GM18508 (cell line): ENCODE data around the gene LAMB4.
A peak's percentile ranks its signal among the peaks of the same experiment; 100 is the strongest.

ENCODE experiments used
- ATAC-seq: cut with Tn5 transposase; IDR thresholded peaks from one replicate; pipeline ENCODE4 v1.9.1; 2021; ENCODE audit warnings: moderate number of reproducible peaks; ENCODE audit not compliant: insufficient read depth, unreplicated experiment

Gene LAMB4

DNA sequence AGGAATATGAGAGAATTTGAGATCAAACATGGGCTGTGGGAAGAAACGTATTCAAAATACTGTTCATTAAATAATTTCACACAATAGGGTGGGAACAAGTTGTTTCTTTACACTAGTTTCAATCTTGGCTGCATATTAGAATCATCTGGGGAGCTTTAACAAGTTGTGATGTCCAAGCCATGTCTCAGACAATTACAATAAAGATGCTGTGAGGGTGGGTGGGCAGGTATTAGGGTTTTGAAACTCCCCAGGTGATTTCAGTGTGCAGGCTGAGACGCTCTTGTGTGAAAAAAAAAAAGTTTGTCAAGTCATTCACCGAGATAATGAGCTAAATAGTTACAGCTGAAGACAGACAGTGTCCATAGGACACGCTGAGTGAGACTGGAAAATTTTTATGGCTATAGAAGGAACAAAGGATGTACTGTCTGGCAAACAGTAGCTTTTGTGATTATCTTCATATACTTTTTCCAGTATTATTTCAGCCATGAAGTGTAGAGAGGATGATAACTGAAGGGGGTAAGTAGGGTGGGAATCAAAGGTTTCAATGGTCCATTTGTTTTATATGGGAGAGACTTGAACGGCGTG, 12.6 kb upstream of the LAMB4 start:
- no peak for ATAC-seq

DNA sequence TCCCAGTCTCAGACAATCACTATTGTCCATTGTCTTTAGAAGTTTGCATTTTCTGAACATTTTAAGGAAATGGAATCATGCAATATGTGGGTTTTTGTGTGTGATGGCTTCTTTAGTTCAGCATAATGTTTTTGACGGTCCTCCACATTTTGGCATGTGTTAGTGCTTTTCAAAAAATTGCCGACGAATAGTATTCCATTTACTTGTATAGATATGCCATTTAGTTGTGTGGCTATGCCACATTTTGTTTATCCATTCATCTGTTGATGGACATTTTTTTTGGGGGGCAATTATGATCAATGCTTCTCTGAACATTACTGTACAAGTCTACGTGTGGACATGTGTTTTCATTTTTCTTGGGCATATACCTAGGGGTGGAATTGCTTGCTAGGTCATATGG, 12.0 kb upstream of the LAMB4 start:
- no peak for ATAC-seq

DNA sequence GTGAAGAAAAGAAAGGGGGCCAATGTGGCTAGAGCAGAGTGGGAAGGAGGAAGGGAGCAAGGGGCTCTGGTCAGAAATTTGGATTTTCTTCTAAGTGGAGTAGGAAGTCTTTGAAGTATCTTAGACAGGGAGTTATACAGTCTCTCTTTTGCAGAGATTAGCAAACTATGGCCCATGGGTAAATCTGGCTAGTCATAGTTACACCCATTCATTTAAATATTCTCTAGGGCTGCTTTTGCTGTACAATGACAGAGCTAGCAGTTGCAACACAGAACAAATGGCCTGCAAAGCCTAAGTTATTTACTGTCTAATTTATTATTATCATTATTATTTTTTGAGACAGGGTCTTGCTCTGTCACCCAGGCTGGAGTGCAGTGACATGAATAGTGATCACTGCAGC, 10.5 kb upstream of the LAMB4 start:
- no peak for ATAC-seq

DNA sequence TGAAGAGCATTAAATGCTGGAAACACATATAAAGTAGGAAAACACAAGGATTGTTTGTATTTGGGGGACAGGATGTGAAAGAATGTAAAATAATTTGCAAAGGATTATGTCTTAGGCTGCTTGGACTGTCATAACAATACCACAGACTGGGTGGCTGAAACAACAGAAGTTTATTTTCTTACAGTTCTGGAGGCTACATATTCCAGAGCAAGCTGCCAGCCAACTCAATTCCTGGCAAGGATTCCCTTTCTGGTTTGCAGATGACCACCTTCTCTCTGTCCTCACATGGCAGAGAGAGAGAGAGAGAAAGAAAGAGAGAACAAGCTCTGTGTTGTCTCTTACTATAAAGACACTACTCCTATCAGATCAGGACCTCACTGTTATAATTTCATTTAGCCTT, 8.8 kb upstream of the LAMB4 start:
- no peak for ATAC-seq

DNA sequence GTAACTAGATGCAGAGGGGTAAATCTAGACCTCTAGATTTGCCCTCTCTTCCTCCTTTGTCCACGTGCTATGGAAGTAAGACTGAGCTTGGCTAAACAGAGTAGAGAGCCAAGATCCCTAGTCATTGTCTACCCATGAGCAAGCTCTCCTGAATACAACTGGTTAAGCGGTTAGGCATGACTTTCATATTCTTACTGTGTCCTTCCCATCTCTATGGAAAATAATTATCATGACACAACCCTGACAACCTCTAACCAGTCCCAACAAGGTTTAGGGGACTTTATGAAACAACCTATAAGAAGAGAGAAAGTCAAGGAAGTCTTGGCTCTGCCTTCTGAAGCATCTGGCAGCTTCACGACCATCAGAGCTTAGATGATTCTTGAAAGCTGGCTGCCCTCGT, 7.8 kb upstream of the LAMB4 start:
- no peak for ATAC-seq

DNA sequence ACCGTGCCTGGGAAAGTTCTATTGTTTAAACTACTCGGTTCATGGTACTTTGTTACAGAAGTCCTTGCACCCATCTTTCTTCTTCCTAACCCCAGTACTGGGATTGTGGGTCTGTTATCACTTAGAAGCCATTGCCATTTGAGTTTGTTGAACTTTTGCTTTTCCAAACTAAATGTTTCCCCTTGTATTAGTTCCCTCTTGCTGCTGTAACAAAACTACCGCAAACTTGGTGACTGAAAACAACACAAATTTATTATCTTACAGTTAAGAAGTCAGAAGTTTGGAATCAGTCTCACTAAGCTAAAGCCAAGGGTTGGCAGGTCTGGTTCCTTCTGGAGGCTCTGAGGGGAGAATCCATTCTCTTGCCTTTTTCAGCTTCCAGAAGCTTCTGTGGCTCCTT, 6.9 kb upstream of the LAMB4 start:
- no peak for ATAC-seq

DNA sequence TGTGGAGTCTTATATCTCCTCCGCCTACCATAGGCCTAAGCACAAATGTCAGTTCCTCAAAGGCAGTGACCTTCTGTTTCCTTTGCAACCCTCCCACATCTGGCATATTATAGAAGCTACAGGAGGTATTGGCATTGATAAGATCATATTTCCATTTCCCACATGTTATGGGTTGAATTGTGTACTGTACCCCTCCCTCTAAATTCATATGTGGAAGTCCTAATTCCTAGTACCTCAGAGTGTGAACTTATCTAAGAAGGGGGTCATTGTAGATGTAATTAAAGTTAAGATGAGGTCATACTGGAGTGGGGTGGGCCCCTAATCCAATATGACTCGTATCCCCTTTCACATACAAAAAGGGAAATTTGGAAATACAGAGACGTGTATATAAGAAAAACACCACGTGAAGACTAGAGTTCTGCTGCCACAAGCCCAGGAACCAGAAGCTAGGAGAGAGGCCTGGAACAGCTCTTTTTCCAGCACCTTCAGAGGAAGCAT, 6.1 kb upstream of the LAMB4 start:
- ATAC-seq, result peak; percentile 13

DNA sequence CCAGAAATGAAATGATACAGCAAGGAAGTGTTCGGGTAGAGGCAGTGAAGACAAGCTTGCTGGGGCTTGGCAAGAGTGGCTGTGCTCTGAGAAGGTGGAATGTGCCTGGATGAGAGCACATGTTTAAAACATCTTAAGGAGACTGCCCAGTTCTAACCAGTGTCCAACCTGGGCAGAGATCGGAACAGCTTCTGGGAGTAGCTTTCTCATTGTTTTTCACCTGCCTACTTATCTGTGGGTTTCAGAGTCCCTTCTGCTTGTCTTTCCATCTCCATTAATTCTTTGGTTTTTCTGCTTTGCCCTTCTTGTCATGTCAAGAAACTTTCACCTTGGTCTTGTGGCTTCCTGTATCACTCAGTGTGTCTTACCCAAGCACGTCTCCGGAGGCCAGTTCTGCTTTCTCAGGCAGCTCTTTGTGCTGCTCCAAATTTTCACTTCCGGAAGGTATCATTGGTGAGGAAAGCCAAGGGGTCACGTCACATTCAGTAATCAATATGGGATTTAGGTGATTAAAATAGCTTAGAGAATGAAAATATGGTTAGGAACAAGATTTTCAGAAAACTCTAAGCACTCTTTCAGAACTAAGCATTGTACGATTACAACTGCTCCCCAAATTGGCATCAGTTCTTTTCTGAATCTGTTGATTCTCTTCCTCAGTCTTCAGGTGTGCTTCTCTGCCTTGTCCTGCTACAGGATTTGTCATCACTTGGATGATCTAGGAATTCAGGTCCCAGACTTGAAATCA, 5.5 kb upstream of the LAMB4 start:
- peak; percentile 90 for ATAC-seq

DNA sequence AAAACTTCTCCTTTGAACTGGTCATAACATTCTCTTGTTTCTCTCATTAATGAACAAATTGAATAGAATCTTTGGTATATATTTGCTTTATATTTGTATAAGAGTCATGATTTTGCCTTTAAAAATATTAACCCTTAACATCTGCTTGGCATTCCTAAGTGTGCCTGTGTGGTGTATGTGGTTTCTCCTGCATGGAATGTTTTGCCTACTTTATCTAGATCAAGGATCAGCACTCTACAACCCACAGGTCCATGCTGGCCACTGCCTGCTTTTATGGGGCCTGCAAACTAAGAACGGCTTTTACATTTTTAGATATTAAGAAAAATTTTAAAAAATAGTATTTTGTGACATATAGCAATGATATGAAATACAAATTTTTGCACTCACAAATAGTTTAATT, 4.3 kb upstream of the LAMB4 start:
- no peak for ATAC-seq

DNA sequence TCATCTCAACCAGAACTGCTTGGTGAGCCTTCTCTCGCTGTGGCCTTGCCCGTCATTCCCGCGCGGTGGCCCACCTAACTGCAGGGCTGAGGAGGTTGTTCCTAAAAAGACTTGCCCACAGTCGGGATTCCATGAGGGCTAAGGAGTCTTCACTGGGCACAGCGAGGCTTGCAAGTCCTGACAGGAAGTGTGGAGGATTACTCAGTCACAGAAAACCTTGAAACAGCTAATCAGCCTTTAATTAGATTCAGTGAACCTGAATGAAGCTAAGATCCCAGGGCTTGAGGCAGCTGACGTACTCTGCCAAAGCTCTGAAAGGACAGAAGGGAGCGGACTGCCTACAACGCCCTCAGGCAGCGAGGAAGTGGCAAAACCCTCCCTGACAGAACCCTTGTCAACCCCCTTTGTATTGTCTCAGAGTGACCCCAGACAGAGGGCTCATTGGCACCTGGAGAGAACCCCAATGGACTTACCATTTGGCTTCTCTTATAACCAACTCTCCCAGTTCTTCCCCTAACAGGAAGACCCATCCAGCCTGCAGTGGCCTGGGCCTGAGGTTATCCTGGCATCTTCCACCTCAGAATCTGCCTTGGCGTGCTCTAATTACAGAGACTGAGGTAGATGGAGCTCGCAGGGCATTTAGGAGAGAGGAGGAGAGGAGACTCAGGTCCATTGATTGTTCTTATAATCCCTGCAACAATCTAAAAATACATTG, 2.5 kb upstream of the LAMB4 start:
- ATAC-seq, result no peak

DNA sequence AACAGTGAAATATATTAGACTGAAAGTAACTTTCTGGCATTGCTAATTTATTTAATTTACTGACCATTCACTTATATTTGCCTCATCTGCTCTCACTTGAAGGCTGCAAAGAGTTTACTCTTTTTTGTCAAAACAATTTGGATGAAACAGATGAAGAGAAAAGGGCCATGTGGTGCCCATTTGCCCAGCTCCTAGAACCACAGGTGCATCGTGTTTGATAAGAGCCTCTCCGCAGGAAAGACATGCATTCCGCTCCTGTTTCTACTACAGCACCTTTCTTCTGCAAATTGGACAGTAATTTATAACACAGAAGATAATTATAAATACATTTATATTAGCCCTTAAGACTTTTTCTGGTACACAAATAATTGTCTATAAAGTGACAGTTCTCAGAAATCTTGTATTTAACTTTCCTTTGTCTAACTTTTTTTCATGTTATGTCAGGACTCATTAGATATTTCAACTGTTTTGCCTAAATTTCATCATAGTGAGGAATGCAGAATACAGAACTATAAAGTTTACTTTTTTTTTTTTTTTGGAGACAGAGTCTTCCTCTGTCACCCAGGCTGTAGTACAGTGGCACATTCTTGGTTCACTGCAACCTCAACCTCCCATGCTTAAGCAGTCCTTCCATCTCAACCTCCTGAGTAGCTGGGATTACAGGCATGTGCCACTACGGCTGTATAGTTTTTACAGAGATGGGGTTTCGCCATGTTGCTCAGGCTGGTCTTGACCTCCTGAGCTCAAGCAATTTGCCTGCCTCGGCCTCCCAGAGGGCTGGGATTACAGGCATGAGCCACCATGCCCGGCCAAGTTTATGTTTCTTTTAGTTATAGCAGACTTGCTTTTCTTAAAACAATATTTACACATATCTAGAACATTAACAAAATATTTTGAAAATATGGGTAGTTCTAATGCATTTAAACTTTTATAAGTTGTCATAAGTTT, 869 bp downstream of the LAMB4 start:
- ATAC-seq, result no peak

DNA sequence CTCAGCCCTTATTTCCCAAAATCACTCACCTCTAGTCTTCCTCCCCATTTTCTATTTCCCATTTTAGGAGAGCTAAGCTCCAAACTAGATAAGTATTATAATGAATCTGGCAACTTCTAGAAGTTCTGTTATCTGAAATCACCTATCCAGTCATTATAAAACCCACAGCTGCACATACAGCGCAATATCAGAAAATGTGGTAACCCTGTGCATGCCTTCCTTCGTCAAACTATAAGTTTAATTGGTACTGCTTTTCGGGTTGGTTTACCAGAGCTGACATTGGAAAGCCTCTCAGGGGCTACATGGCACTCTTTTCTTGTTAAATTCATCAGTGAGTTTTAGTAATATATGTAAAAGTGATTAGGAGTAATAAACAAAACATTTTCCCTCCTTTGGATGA, 1.6 kb downstream of the LAMB4 start:
- no peak for ATAC-seq

DNA sequence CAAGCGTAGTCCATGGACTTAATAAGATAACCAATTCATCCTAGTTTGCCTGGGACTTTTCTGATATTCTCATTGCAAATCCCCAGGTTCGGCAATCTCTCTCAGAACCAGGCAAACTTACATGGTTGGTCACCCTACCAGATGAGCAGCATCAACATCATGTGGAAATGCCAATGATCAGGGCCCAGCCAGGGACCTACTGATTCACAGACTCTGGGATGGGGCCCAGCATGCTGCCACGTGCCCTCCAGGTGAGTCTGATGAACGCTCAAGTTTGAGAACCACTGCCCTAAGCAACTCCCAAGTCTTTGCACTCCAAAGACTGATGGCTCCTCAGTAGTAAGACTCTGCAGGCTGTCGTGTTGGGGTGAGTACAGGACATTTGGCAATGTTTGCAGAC, 2.7 kb downstream of the LAMB4 start:
- ATAC-seq, result no peak

DNA sequence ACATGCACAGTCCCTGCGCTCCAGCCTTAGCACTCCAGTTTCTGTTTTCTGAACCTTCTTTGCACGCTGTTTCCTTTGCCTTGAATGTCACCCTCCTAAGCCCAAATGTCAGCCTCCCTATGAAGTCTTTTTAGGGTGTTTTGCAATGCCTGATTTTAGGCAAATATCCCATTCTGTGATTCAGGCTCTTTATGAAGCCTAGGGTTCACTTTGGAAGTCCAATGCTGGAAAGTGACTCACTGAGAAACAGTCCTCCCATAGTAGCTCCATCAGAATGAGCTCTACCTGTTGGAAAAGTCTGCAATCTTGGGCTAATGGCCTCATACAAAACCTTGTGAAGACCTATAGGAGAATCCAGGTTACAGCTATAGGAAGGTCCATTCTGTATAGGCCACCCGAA, 5.3 kb downstream of the LAMB4 start:
- no peak for ATAC-seq

DNA sequence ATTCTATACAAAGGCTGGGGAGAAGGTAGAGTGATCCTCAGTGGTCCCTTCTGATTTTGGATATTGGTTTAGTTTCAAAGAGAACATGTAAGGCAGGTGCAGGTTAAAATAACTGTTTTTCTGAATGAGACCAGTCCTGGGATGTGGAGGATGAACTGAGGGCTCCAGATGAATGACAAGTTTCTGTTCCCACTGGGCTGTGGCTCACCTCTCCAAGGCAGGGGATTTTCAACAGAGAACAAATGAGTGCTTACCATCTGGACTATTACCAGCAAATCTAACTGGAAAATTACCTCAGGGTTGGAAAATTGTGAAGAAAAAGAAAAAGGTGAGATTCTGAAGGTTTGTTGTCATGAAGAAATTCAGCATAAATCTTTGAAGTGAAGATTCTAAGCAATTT, 8.0 kb downstream of the LAMB4 start:
- no peak for ATAC-seq

DNA sequence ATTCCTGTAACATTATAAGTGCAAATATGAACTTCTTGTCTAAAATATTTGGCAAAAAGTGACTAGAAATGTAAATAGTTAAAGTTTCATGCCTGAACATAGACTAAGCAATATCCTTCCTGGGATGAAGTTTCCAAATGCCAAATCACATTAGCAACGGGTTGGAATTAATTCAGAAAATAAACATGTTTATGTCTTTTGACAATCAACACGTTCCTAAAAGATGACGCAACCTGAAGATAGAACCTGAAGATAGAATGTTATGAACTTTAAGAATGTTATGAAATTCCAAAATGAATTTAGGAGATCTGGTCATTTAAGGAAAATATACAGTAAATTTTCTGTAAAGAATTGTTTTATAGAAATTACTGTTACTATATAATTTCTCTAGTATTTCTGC, 9.2 kb downstream of the LAMB4 start:
- ATAC-seq, result no peak

DNA sequence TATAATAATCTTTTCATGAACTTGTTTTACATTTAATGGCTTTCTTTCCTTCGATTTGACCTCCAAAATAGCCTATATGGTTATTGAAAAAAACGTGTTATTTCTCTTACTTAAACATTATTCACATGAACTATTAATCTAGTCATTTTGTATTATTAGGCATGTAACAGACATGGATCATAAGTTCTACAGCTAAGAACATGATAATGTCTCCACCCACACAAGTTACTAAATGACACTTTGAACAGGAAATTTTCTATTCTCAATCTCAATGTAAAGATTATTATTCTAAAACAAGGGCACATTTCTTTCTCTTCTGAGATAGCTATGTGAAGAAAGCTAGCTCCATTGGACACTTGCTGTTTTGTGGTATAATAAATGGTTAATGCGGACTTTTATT, 10.0 kb downstream of the LAMB4 start:
- no peak for ATAC-seq

DNA sequence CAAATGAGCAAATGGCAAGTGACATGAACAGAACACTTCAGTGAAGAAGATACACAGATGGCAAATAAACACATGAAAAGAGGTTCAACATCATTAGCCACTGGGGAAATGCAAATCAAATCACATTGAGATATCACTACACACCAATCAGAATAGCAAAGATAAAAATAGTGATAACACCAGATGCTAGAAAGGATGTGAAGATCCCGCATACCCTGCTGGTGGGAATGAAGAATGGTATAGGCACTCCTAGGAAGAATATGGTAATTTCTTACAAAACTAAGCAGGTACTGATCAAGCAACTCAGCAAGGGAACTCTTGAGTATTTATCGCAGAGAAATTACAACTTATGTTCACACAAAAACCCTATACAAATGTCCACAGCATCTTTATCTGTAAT, 11.2 kb downstream of the LAMB4 start:
- no peak for ATAC-seq

DNA sequence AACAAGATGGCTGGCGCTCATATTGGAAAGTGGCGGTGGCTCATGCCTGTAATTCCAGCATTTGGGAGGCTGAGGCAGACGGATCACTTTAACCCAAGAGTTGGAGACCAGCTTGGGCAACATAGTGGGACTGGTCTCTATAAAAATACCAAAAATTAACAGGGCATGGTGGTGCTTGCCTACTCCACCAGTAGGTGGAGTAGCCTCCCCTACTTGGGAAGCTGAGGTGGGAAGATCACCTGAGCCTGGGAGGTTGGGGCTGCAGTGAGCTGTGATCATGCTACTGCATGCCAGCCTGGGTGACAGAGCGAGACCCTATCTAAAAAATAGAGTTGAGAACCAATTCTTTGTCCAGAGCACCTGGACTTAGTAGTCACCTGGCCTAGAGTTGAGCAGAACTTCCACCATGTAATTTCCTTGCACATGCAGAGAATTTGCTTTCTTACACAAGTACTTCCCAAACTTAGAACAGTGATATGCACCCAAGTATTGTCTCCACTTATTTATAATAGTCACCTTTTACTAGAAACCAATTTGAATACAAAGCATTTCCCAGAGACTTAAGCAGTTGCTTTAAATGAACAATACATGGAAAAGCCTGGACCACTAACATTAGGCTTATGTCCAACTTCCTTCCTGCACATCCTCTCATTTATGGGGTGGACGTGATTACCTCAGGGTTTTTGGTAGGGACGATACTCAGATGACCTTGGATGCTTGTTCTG, 15.9 kb downstream of the LAMB4 start:
- ATAC-seq, result no peak

DNA sequence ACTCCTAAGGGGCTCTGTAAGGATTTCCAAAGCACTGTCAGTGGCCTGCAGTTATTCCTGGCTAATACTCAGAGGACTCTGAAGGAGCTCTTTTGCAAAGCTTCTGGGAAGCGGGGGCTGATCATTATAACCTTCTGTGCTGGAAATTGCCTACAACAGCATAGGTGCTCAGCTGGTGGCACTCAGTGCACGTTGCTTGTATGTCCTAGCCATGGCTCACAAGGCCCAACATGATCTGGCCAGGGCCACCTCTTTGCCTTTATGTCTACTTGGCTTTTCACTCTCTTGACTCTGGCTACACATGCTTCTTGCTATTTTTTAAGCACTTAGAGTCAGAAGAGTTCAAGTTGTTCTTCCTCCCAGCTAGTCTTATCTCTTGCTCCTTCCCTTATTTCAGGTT, 17.5 kb downstream of the LAMB4 start:
- no peak for ATAC-seq
